Measurements from ENCODE around the gene PNPT1.

DNA sequence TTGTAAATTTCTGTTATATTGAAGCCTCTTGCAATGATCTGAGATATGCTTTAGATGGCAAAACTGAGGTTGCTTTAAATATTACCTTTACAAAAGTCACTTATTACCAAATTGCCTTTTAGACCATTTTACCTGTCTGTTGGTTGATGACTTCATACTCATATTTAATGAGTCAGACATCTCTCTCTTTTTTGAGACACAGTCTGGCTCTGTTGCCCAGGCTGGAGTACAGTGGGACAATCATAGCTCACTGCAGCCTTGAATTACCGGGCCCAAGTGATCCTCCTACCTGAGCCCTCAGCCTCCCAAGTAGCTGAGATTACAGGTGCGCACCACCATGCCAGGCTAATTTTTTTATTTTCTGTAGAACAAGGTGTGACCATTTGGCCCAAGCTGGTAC is 64.7 kb downstream of the PNPT1 start:
- no peak for TF ChIP-seq POLR2AphosphoS5 (IDR thresholded peaks at IDR 0.05)
- no peak for TF ChIP-seq RAD21 (conservative IDR thresholded peaks at IDR 0.05)
- TF ChIP-seq, protein P1, sequence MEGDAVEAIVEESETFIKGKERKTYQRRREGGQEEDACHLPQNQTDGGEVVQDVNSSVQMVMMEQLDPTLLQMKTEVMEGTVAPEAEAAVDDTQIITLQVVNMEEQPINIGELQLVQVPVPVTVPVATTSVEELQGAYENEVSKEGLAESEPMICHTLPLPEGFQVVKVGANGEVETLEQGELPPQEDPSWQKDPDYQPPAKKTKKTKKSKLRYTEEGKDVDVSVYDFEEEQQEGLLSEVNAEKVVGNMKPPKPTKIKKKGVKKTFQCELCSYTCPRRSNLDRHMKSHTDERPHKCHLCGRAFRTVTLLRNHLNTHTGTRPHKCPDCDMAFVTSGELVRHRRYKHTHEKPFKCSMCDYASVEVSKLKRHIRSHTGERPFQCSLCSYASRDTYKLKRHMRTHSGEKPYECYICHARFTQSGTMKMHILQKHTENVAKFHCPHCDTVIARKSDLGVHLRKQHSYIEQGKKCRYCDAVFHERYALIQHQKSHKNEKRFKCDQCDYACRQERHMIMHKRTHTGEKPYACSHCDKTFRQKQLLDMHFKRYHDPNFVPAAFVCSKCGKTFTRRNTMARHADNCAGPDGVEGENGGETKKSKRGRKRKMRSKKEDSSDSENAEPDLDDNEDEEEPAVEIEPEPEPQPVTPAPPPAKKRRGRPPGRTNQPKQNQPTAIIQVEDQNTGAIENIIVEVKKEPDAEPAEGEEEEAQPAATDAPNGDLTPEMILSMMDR (IDR thresholded peaks at IDR 0.05; ENCODE audit: poor library complexity, severe bottlenecking) = no peak
- TF ChIP-seq, protein P2, sequence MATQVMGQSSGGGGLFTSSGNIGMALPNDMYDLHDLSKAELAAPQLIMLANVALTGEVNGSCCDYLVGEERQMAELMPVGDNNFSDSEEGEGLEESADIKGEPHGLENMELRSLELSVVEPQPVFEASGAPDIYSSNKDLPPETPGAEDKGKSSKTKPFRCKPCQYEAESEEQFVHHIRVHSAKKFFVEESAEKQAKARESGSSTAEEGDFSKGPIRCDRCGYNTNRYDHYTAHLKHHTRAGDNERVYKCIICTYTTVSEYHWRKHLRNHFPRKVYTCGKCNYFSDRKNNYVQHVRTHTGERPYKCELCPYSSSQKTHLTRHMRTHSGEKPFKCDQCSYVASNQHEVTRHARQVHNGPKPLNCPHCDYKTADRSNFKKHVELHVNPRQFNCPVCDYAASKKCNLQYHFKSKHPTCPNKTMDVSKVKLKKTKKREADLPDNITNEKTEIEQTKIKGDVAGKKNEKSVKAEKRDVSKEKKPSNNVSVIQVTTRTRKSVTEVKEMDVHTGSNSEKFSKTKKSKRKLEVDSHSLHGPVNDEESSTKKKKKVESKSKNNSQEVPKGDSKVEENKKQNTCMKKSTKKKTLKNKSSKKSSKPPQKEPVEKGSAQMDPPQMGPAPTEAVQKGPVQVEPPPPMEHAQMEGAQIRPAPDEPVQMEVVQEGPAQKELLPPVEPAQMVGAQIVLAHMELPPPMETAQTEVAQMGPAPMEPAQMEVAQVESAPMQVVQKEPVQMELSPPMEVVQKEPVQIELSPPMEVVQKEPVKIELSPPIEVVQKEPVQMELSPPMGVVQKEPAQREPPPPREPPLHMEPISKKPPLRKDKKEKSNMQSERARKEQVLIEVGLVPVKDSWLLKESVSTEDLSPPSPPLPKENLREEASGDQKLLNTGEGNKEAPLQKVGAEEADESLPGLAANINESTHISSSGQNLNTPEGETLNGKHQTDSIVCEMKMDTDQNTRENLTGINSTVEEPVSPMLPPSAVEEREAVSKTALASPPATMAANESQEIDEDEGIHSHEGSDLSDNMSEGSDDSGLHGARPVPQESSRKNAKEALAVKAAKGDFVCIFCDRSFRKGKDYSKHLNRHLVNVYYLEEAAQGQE (IDR thresholded peaks at IDR 0.05; ENCODE audit: borderline replicate concordance) = no peak
- no peak for TF ChIP-seq EZH2 (IDR thresholded peaks at IDR 0.05; ENCODE audit: borderline replicate concordance, insufficient read depth, low read length, poor library complexity, severe bottlenecking)
- TF ChIP-seq TAF1 (IDR thresholded peaks at IDR 0.05; ENCODE audit: low read depth) = no peak
- no peak for TF ChIP-seq SMC3 (conservative IDR thresholded peaks at IDR 0.05; ENCODE audit: poor library complexity)
- TF ChIP-seq EP300 (conservative IDR thresholded peaks at IDR 0.05; ENCODE audit: poor library complexity, severe bottlenecking) = no peak
